BLaER1 (cell line): ENCODE data around the gene LAPTM5.
A peak's percentile ranks its signal among the peaks of the same experiment; 100 is the strongest.

Experiments used
- H3K27ac ChIP-seq: shearing (Covaris generic); formaldehyde crosslinking; 2 replicates; pipeline ENCODE4 v1.8.1; 2022
- H3K27me3 ChIP-seq: shearing (Covaris generic); formaldehyde crosslinking; 2 replicates; pipeline ENCODE4 v1.8.1; 2022
- H3K36me3 ChIP-seq: shearing (Covaris generic); formaldehyde crosslinking; 2 replicates; pipeline ENCODE4 v1.8.1; 2022
- H3K4me1 ChIP-seq: shearing (Covaris generic); formaldehyde crosslinking; 2 replicates; pipeline ENCODE4 v1.8.1; 2022
- H3K4me2 ChIP-seq: shearing (Covaris generic); formaldehyde crosslinking; 2 replicates; pipeline ENCODE4 v1.8.1; 2022
- H3K4me3 ChIP-seq: shearing (Covaris generic); formaldehyde crosslinking; 2 replicates; pipeline ENCODE4 v1.8.1; 2022
- H3K9ac ChIP-seq: shearing (Covaris generic); formaldehyde crosslinking; 2 replicates; pipeline ENCODE4 v1.8.1; 2022
- H3K9me3 ChIP-seq: shearing (Covaris generic); formaldehyde crosslinking; 2 replicates; pipeline ENCODE4 v1.8.1; 2022
- H4K20me1 ChIP-seq: shearing (Covaris generic); formaldehyde crosslinking; 2 replicates; pipeline ENCODE4 v1.8.1; 2022
- Cebpa-rat ChIP-seq: shearing (Covaris generic); IDR thresholded peaks from 2 replicates; pipeline ENCODE4 v1.8.1; 2022

LAPTM5 gene

DNA sequence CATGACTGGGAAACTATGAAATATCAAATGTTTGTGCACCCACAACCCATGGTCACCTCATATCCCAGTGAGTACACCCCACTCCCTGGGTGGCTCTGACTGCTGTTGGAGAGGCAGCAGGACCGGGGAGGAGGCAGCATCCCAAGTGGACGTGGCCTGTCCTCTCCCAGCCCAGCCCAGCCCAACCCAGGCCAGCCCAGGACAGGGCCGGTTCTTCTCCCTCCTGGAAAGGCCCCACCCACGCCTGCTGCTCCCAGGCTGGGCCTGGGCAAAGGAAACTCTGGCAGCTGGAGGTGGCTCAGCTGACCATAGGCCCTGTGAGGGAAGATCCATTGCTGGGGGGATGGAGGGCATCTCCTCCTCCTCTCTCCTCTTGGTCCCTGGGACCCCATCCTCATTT lies 53.3 kb downstream of the LAPTM5 start:
- H3K9me3 ChIP-seq = no peaks in the 10 kb centered on the region
- peaks cover 4% of the 10 kb centered on the region; the same call in 1 of the 2 replicates for H3K27me3 ChIP-seq
- H4K20me1 ChIP-seq = no peaks in the 10 kb centered on the region
- H3K4me2 ChIP-seq = no peak overlapping the region
- peaks cover 49% of the 10 kb centered on the region for H3K4me1 ChIP-seq
- no peak for TF ChIP-seq Cebpa-rat
- H3K27ac ChIP-seq = no peak overlapping the region
- no peak overlapping the region for H3K4me3 ChIP-seq
- H3K9ac ChIP-seq = no peak overlapping the region
- no peaks in the 10 kb centered on the region for H3K36me3 ChIP-seq

- H3K27me3 ChIP-seq = peaks cover 4% of the 10 kb centered on the region; the same call in 1 of the 2 replicates
These were observed 54.8 kb downstream of the LAPTM5 start for GRCh38 chr1:30702823-30703222.

DNA sequence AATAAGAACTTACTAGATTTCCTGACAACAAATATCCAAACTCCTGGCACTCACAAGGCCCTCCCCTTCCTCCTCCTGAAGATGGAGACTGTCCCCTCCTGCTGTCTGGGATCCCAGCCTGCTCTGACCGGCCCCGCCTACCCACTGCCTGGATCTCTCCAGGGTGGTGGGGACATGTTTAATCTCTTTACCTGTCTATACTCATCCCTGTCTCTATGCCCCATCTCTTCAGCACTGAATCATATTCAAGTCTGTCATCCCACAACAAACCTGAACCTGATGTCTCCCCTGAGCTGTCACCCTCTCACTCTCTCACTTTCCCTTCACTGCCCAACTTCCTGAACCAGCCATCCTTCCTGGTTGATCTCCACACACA lies 56.3 kb downstream of the LAPTM5 start:
- H3K4me2 ChIP-seq = peak overlapping the region; percentile 50
- H3K9ac ChIP-seq = no peak overlapping the region
- H3K27ac ChIP-seq = no peak overlapping the region
- no peaks in the 10 kb centered on the region for H3K36me3 ChIP-seq
- no peak for TF ChIP-seq Cebpa-rat
- H3K4me1 ChIP-seq = peaks cover 51% of the 10 kb centered on the region
- H3K9me3 ChIP-seq = no peaks in the 10 kb centered on the region
- no peaks in the 10 kb centered on the region for H4K20me1 ChIP-seq
- peaks cover 4% of the 10 kb centered on the region; the same call in 1 of the 2 replicates for H3K27me3 ChIP-seq
- H3K4me3 ChIP-seq = no peak overlapping the region

More at GRCh38 chr1:30702823-30703222, 54.8 kb downstream of the LAPTM5 start:
- peaks cover 61% of the 10 kb centered on the region for H3K4me1 ChIP-seq
- TF ChIP-seq Cebpa-rat = no peak
- H3K9ac ChIP-seq = no peak overlapping the region
- H3K36me3 ChIP-seq = no peaks in the 10 kb centered on the region
- no peak overlapping the region for H3K4me2 ChIP-seq
- no peaks in the 10 kb centered on the region for H4K20me1 ChIP-seq
- H3K27ac ChIP-seq = no peak overlapping the region
- no peak overlapping the region for H3K4me3 ChIP-seq
- H3K9me3 ChIP-seq = no peaks in the 10 kb centered on the region

GRCh38 chr1:30700528-30701257 lies 56.9 kb downstream of the LAPTM5 start:
- H3K36me3 ChIP-seq = no peaks in the 10 kb centered on the region
- H3K27ac ChIP-seq = no peak overlapping the region
- no peak for TF ChIP-seq Cebpa-rat
- H3K9ac ChIP-seq = no peak overlapping the region
- H3K27me3 ChIP-seq = peaks cover 4% of the 10 kb centered on the region; the same call in 1 of the 2 replicates
- H4K20me1 ChIP-seq = no peaks in the 10 kb centered on the region
- H3K4me3 ChIP-seq = no peak overlapping the region
- no peaks in the 10 kb centered on the region for H3K9me3 ChIP-seq
- peaks cover 45% of the 10 kb centered on the region for H3K4me1 ChIP-seq
- peak overlapping the region; percentile 50 for H3K4me2 ChIP-seq

DNA sequence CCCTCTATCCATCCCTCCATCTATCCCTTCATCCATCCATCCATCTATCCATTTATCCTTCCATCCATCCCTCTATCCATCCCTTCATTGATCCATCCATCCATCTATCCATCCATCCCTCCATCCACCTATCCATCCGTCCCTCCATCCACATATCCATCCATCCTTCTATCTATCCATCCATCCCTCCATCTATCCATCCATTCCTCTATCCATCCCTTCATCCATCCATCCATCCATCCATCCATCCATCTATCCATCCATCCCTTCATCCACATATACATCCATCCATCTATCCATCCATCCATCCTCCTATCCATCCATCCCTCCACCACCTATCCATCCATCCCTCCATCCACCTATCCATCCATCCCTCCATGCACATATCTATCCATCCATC lies 57.8 kb downstream of the LAPTM5 start:
- no peak overlapping the region for H3K9ac ChIP-seq
- no peaks in the 10 kb centered on the region for H3K36me3 ChIP-seq
- H4K20me1 ChIP-seq = no peaks in the 10 kb centered on the region
- TF ChIP-seq Cebpa-rat = no peak
- peaks cover 37% of the 10 kb centered on the region for H3K4me1 ChIP-seq
- no peak overlapping the region for H3K27ac ChIP-seq
- H3K27me3 ChIP-seq = no peaks in the 10 kb centered on the region
- no peak overlapping the region for H3K4me3 ChIP-seq
- H3K9me3 ChIP-seq = no peaks in the 10 kb centered on the region
- no peak overlapping the region for H3K4me2 ChIP-seq

DNA sequence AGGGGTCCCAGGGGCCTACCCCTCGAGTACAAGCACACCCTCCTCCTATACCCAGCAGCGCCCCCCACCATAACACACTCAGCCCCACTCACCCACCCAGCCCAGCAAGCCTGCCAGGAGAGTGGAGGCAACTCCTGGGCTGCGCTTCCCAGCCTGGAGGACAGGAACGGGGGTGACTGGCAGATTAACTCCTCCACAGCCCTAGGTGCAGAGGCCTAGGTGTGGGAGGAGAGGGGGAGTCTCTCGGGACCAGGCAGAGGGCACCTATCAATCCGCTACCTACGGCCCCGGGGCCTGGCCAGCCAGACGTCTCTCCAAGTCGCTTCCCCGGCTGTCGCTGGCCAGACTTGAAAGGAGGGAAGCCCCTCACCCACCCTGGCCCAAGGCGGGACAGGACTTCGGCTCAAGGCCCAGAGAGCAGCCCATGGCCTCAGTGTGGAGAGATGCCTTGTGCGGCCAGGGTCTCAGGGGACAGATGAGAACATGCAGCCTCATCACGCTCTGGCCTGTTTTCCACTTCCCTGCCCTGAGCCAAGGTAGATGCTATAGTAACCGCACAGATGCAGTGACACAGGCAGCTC lies 59.1 kb downstream of the LAPTM5 start:
- H3K4me3 ChIP-seq = no peak overlapping the region
- peaks cover 37% of the 10 kb centered on the region for H3K4me1 ChIP-seq
- no peak for TF ChIP-seq Cebpa-rat
- no peak overlapping the region for H3K9ac ChIP-seq
- peak overlapping the region; percentile 55 for H3K4me2 ChIP-seq
- H3K27me3 ChIP-seq = no peaks in the 10 kb centered on the region
- no peaks in the 10 kb centered on the region for H3K9me3 ChIP-seq
- no peaks in the 10 kb centered on the region for H3K36me3 ChIP-seq
- no peaks in the 10 kb centered on the region for H4K20me1 ChIP-seq
- no peak overlapping the region for H3K27ac ChIP-seq

- Histone ChIP-seq H3K9ac (no peak overlapping the region), H3K27me3 (no peaks in the 10 kb centered on the region), H3K36me3 (no peaks in the 10 kb centered on the region), H3K4me2 (peak overlapping the region; percentile 55), H3K4me3 (no peak overlapping the region), H3K4me1 (peaks cover 43% of the 10 kb centered on the region), H3K27ac (no peak overlapping the region), H4K20me1 (no peaks in the 10 kb centered on the region), H3K9me3 (no peaks in the 10 kb centered on the region)
- no peak for TF ChIP-seq Cebpa-rat
These were observed 59.8 kb downstream of the LAPTM5 start for GRCh38 chr1:30697571-30698376.

GRCh38 chr1:30696831-30697230 lies 60.7 kb downstream of the LAPTM5 start:
- no peak overlapping the region for H3K4me3 ChIP-seq
- H4K20me1 ChIP-seq = no peaks in the 10 kb centered on the region
- no peaks in the 10 kb centered on the region for H3K9me3 ChIP-seq
- TF ChIP-seq Cebpa-rat = no peak
- H3K9ac ChIP-seq = no peak overlapping the region
- H3K4me2 ChIP-seq = no peak overlapping the region
- H3K36me3 ChIP-seq = no peaks in the 10 kb centered on the region
- peaks cover 50% of the 10 kb centered on the region for H3K4me1 ChIP-seq
- no peak overlapping the region for H3K27ac ChIP-seq
- H3K27me3 ChIP-seq = no peaks in the 10 kb centered on the region

GRCh38 chr1:30695439-30695841 lies 62.1 kb downstream of the LAPTM5 start:
- TF ChIP-seq Cebpa-rat = no peak
- no peak overlapping the region for H3K27ac ChIP-seq
- H3K9me3 ChIP-seq = no peaks in the 10 kb centered on the region
- H3K9ac ChIP-seq = no peak overlapping the region
- H3K36me3 ChIP-seq = no peaks in the 10 kb centered on the region
- H4K20me1 ChIP-seq = no peaks in the 10 kb centered on the region
- H3K4me3 ChIP-seq = no peak overlapping the region
- no peak overlapping the region for H3K4me2 ChIP-seq
- H3K27me3 ChIP-seq = no peaks in the 10 kb centered on the region
- H3K4me1 ChIP-seq = peaks cover 44% of the 10 kb centered on the region
